ENCODE data around the gene CUEDC1.
"Not testable (repeated sequence)": the region's sequence is repeated elsewhere in the genome, so short reads cannot be mapped to it uniquely, and the experiment has no call there.

The CUEDC1 gene

GRCh38 chr17:57962279-57963148, 7.3 kb upstream of the CUEDC1 start:
- FAIRE-seq = no peak
- no peak for DNase-seq (ENCODE audit: extremely low spot score, insufficient read length, low read depth)

GRCh38 chr17:57959929-57960328, 4.7 kb upstream of the CUEDC1 start:
- FAIRE-seq = no peak
- no peak for DNase-seq (ENCODE audit: extremely low spot score, insufficient read length, low read depth)

GRCh38 chr17:57958391-57958790, 3.2 kb upstream of the CUEDC1 start:
- not testable (repeated sequence) for DNase-seq (ENCODE audit: extremely low spot score, insufficient read length, low read depth)

GRCh38 chr17:57957886-57958285, 2.7 kb upstream of the CUEDC1 start:
- no peak for DNase-seq (ENCODE audit: extremely low spot score, insufficient read length, low read depth)
- FAIRE-seq = no peak

More at GRCh38 chr17:57958391-57958790, 3.2 kb upstream of the CUEDC1 start:
- not testable (repeated sequence) for FAIRE-seq

GRCh38 chr17:57957120-57957850, 2.1 kb upstream of the CUEDC1 start:
- FAIRE-seq = no peak

GRCh38 chr17:57956291-57957119, 1.3 kb upstream of the CUEDC1 start:
- FAIRE-seq = peak; percentile 92
- DNase-seq (ENCODE audit: extremely low spot score, insufficient read length, low read depth) = peak; percentile 51

More at GRCh38 chr17:57957120-57957850, 2.1 kb upstream of the CUEDC1 start:
- DNase-seq (ENCODE audit: extremely low spot score, insufficient read length, low read depth) = no peak

- no peak for DNase-seq (ENCODE audit: extremely low spot score, insufficient read length, low read depth)
- no peak for FAIRE-seq
Measured at GRCh38 chr17:57954397-57955182, 622 bp downstream of the CUEDC1 start.

- no peak for FAIRE-seq
- DNase-seq (ENCODE audit: extremely low spot score, insufficient read length, low read depth) = no peak
Measured at GRCh38 chr17:57953705-57954396, 1.4 kb downstream of the CUEDC1 start.

- DNase-seq (ENCODE audit: extremely low spot score, insufficient read length, low read depth) (no peak), FAIRE-seq (no peak)
Measured at GRCh38 chr17:57953219-57953618, 2.0 kb downstream of the CUEDC1 start.

GRCh38 chr17:57949649-57950048, 5.6 kb downstream of the CUEDC1 start:
- no peak for FAIRE-seq

GRCh38 chr17:57948555-57949420, 6.4 kb downstream of the CUEDC1 start:
- FAIRE-seq = peak; percentile 26
- no peak for DNase-seq (ENCODE audit: extremely low spot score, insufficient read length, low read depth)

More at GRCh38 chr17:57949649-57950048, 5.6 kb downstream of the CUEDC1 start:
- no peak for DNase-seq (ENCODE audit: extremely low spot score, insufficient read length, low read depth)

- DNase-seq (ENCODE audit: extremely low spot score, insufficient read length, low read depth) = no peak
- FAIRE-seq = no peak
Measured at GRCh38 chr17:57948169-57948554, 7.0 kb downstream of the CUEDC1 start.

GRCh38 chr17:57947369-57947768, 7.8 kb downstream of the CUEDC1 start:
- DNase-seq (ENCODE audit: extremely low spot score, insufficient read length, low read depth) = no peak
- no peak for FAIRE-seq

GRCh38 chr17:57946798-57947358, 8.3 kb downstream of the CUEDC1 start:
- peak; percentile 92 for FAIRE-seq
- DNase-seq (ENCODE audit: extremely low spot score, insufficient read length, low read depth) = peak; percentile 65

- FAIRE-seq (no peak), DNase-seq (ENCODE audit: extremely low spot score, insufficient read length, low read depth) (no peak)
Measured at GRCh38 chr17:57945996-57946797, 9.0 kb downstream of the CUEDC1 start.

GRCh38 chr17:57944908-57945307, 10.3 kb downstream of the CUEDC1 start:
- FAIRE-seq (no peak), DNase-seq (ENCODE audit: extremely low spot score, insufficient read length, low read depth) (no peak)

- no peak for FAIRE-seq
Measured at GRCh38 chr17:57943645-57944044, 11.6 kb downstream of the CUEDC1 start.

More at GRCh38 chr17:57943645-57944044, 11.6 kb downstream of the CUEDC1 start:
- DNase-seq (ENCODE audit: extremely low spot score, insufficient read length, low read depth) = no peak
